NCI-H1436 (cell line): ENCODE measurements around the gene DAG1.

ENCODE experiments used
- DNase-seq: peaks from one replicate; lab custom pipeline; 2025; lab: John Stamatoyannopoulos, UW

DAG1 gene

DNA sequence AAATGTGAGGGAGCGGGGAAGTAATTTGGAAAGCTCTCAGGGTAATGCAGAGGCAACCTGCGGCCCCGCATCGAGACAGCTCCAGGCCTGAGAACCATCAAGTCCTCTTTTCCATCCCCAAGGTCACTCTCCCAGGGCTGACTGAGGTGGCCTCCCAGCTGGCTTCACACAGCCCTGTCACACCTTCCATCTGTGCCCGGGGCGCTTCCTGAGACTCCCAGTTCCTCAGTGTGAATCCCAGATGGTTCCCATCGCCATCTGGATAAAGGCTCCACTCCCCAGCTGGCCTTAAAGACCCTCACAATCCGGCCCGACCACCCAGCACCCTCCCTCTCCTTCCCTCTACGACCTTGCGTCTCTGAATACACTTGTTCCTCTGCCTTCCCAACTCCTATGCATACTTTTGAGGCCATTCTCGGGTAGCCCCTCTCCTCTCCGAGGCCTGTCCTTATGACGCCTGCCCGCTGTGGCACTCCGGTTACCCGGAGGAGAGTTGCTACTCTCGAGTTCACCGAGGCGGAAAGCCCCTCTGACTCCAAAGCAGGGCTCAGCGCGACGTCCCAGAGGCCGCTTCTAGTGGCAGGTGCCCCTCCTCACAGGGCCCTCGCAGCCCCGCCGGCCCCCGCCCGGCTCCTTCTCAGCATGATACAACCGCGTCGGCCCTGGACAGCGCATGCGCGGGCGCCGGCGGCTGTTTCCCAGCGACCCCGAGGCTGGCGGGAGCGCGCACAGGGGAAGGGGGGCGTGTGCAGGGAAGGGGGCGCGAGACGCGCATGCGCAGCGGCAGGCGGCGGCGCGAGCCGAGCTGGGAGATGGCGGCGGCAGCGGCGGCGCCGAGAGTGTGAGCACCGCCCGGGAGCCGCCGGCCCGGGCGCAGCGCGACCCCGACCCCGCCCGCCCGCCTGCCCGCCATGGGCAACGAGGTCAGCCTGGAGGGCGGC, 83.9 kb downstream of the DAG1 start, which contains the start of gene BSN:
TSS of gene BSN (plus strand) at position 786 of the 941 bp plus-strand sequence. CDS start at position 912, 126 bp downstream.
- peak; percentile 81 for DNase-seq

GRCh38 chr3:49554633-49555265, 84.7 kb downstream of the DAG1 start:
- DNase-seq: no peak

DNA sequence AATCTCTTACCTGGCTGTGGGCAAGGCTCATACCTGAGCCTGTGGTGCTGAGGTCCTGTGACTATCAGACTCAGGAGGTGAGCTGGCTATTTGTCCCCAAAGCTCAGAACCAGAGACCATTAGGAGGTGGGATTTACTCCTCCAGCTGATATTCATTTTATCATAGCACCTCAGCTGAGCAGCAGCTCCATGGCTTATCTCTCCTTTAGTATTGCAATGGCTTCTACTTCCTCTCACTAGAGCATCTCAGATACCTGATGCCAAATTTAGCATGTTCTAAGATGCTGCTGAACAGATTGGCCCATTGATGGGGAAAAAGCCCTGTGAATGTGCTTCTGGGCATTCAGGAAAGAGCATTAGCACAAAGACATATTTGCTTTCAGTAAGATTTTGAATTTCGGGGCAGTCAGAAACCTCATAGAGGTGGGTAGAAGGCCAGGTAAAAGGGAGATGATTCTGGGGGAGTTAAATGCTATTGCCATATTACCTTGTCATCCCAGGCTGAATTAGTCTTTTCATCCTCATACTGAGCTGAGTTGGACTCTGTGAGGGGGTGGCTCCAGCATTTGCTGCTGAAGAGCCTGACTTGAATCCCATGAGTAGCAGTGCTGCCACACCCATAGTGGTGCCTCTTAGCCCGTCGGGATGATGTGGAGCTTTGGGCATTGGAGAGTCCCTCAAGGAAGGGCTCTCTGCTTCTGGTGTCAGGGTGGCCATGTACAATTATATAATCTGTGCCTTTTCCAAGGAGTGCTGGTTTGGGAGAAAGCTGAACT, 86.6 kb downstream of the DAG1 start:
- no peak for DNase-seq

DNA sequence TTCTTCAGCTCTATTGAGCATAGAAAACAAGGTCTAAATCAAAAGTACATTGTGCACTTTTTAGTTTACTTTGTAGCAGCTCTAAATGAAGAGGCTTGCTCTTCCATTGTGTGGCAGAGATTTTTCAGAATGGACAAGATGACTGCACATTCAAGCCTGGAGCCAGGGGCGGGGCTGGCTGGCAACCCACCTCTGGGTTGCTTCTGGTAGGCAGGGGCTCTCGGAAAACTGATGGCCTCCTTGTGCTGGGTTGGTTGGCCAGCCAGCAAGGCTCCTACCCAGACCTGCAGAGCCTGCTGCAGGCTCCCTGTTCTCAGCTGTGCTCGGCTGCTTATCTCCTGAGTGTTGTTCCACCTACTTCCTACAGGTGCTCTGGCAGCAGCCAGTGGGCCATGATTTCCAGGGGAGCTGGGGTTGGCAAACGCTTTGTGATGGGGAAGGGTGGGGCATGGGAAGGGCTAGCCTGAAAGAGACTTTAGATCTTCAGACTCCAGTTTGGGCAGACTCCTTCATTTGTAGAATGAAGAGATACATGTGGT, 93.0 kb downstream of the DAG1 start:
- DNase-seq: no peak

DNA sequence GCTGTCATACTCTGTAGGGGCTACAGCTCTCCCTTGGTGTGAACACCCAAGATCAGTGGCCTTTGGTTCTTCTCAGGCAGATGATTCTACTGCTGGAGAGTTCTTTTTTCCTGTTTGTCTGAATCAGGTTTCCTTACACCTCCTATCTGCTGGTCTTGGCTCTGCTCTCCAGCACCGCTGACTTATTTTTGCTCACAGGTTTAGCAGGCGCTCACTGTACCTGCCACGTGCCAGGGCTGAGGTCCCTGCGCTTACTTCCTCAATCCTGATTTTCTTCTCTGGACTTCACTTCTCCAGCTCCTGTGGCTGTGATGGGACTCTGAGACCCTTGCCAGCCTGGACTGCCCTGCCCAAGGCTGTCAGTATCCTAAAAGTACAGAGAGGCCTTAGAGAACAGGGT, 93.7 kb downstream of the DAG1 start:
- no peak for DNase-seq

- no peak for DNase-seq
Observed at GRCh38 chr3:49566312-49566711, 96.2 kb downstream of the DAG1 start.

GRCh38 chr3:49567406-49567805, 97.3 kb downstream of the DAG1 start:
- DNase-seq: no peak

DNA sequence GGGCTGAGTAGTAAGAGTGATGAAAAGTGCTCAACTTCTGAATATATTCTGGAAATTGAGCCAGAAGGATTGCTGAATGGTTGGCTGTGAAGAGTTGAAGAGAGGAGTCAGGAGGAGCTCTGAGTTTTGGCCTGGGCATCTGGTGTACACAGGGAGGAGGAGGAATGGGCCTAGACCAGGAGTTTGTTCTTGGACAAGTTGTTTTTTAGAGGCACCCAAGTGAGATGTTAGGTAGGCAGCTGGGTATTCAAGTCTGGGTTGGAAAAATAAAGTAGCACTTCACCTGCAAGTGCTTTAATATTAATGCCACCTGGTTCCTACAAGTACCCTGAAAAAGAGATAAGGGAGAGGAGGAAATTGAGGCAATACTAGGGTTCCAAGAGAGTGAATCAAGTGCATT, 98.9 kb downstream of the DAG1 start:
- no peak for DNase-seq

GRCh38 chr3:49570028-49570654, 100.1 kb downstream of the DAG1 start:
- no peak for DNase-seq

GRCh38 chr3:49582177-49582576, 112.1 kb downstream of the DAG1 start:
- no peak for DNase-seq
